Endodermal cell (in vitro differentiated cells): ENCODE results near the gene NTRK3. TPM values are rescaled to one million over a fixed set of nuclear protein-coding genes. Genes with fewer than 3 reads are reported as not detected.

Experiments
- DNase-seq: peaks from one replicate; pipeline ENCODE4 v3.0.0-alpha.2; 2017
- H3K27ac ChIP-seq: 2 replicates; pipeline ENCODE4 v1.5.1; 2013; ENCODE audit warnings: mild to moderate bottlenecking, low read depth, low read length, moderate library complexity
- H3K27me3 ChIP-seq: 2 replicates; pipeline ENCODE4 v1.6.1; 2013; ENCODE audit warnings: mild to moderate bottlenecking, low read length, moderate library complexity; ENCODE audit not compliant: insufficient read depth, control insufficient read depth, poor library complexity, severe bottlenecking
- H3K36me3 ChIP-seq: 2 replicates; pipeline ENCODE4 v1.7.0; 2013; ENCODE audit warnings: mild to moderate bottlenecking, low read length, moderate library complexity; ENCODE audit not compliant: control insufficient read depth, insufficient read depth
- H3K4me1 ChIP-seq: one replicate; pipeline ENCODE4 v1.7.0; 2013; ENCODE audit warnings: low read length; ENCODE audit not compliant: control insufficient read depth, insufficient read depth
- H3K4me3 ChIP-seq: 2 replicates; pipeline ENCODE4 v1.5.1; 2013; ENCODE audit warnings: mild to moderate bottlenecking, low read length, moderate library complexity
- H3K9ac ChIP-seq: 2 replicates; pipeline ENCODE4 v1.6.1; 2013; ENCODE audit warnings: mild to moderate bottlenecking, low read length, moderate library complexity; ENCODE audit not compliant: poor library complexity, severe bottlenecking; ENCODE audit errors: extremely low read depth
- H3K9me3 ChIP-seq: 2 replicates; pipeline ENCODE4 v1.6.1; 2013; ENCODE audit warnings: mild to moderate bottlenecking, low read length, moderate library complexity; ENCODE audit not compliant: control insufficient read depth
- H3K27ac Mint-ChIP-seq: 2 replicates; pipeline ENCODE4 v1.8.0; 2020; ENCODE audit warnings: mixed read lengths
- H3K27me3 Mint-ChIP-seq: 2 replicates; pipeline ENCODE4 v1.8.0; 2021; ENCODE audit warnings: mild to moderate bottlenecking, mixed read lengths; ENCODE audit not compliant: insufficient read depth
- H3K36me3 Mint-ChIP-seq: 2 replicates; pipeline ENCODE4 v1.8.0; 2020; ENCODE audit warnings: low read depth, mixed read lengths
- H3K4me1 Mint-ChIP-seq: 2 replicates; pipeline ENCODE4 v1.8.0; 2020; ENCODE audit warnings: mixed read lengths
- H3K4me3 Mint-ChIP-seq: 2 replicates; pipeline ENCODE4 v1.8.0; 2020; ENCODE audit warnings: mild to moderate bottlenecking, moderate library complexity, mixed read lengths
- H3K9me3 Mint-ChIP-seq: 2 replicates; pipeline ENCODE4 v1.8.0; 2020; ENCODE audit warnings: mild to moderate bottlenecking, mixed read lengths
- WGBS, 2 experiments: methylation state at CpG; one replicate each; pipeline versions ENCODE4 v1.1.5 to v1.1.7; 2013; ENCODE audit warnings: missing lambda C conversion rate in 2 of 2, mixed read lengths in 1 of 2; ENCODE audit not compliant: insufficient coverage in 1 of 2, insufficient read length in 1 of 2; 5-methylcytosine and 5-hydroxymethylcytosine counted together
- total RNA-seq, 2 donors: library from RNA; stranded (reverse); fragmentation: NEBNext Ultra II Directional in 1 of 2; extraction: Animal tissue kit (Norgen Biotek cat#: 25700) in 1 of 2; gene quantifications; 2 replicates in 1 of 2; 3 replicates in 1 of 2; pipeline ENCODE4 v1.2.1, GENCODE V29; 2021
- TF ChIP-seq, protein P1 (sequence below): fragments of 200-600 bp; sonication (generic); conservative IDR thresholded peaks from 2 replicates; pipeline ENCODE4 v1.5.0; 2021; ENCODE audit warnings: antibody characterized with exemption, mild to moderate bottlenecking

The NTRK3 gene
- total RNA-seq, 2 donors from 2014 or later: 0.11 to 0.86 TPM

DNA sequence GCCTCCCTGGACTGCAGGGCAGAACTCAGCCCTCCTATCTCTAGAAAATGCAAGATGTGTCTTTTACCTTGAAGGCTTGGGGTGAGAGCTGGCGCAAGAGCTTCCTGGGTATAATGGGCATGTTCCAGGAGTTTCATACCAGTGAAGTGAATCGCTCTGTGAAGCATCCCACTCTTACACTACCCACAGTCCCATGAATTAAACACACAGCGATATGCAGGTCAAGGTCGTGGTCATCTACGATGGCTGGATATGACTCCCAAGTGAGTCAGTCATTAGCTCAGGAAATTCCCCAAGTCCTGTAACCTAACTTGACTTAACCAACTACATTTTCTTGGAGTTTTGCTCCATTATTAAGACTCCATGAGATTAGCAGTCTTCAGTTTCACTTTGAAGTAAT lies 439.7 kb downstream of the NTRK3 start:
- no peaks in the 10 kb centered on the region for H3K36me3 ChIP-seq
- peaks cover 72% of the 10 kb centered on the region for H3K27me3 Mint-ChIP-seq
- no peak overlapping the region for H3K4me3 ChIP-seq
- H3K4me1 ChIP-seq: no peaks in the 10 kb centered on the region
- no peaks in the 10 kb centered on the region for H3K36me3 Mint-ChIP-seq
- TF ChIP-seq, protein P1, sequence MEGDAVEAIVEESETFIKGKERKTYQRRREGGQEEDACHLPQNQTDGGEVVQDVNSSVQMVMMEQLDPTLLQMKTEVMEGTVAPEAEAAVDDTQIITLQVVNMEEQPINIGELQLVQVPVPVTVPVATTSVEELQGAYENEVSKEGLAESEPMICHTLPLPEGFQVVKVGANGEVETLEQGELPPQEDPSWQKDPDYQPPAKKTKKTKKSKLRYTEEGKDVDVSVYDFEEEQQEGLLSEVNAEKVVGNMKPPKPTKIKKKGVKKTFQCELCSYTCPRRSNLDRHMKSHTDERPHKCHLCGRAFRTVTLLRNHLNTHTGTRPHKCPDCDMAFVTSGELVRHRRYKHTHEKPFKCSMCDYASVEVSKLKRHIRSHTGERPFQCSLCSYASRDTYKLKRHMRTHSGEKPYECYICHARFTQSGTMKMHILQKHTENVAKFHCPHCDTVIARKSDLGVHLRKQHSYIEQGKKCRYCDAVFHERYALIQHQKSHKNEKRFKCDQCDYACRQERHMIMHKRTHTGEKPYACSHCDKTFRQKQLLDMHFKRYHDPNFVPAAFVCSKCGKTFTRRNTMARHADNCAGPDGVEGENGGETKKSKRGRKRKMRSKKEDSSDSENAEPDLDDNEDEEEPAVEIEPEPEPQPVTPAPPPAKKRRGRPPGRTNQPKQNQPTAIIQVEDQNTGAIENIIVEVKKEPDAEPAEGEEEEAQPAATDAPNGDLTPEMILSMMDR: no peak
- H3K4me3 Mint-ChIP-seq: no peak overlapping the region
- H3K9me3 Mint-ChIP-seq: no peaks in the 10 kb centered on the region
- no peak overlapping the region for H3K9ac ChIP-seq
- no peak overlapping the region for H3K27ac ChIP-seq
- peaks cover 74% of the 10 kb centered on the region for H3K27me3 ChIP-seq
- WGBS, 2 experiments: 85 to 89% methylated on average over 3 to 4 of the region's 5 CpGs
- no peak for DNase-seq
- no peaks in the 10 kb centered on the region for H3K4me1 Mint-ChIP-seq
- no peak overlapping the region for H3K27ac Mint-ChIP-seq
- H3K9me3 ChIP-seq: no peaks in the 10 kb centered on the region

DNA sequence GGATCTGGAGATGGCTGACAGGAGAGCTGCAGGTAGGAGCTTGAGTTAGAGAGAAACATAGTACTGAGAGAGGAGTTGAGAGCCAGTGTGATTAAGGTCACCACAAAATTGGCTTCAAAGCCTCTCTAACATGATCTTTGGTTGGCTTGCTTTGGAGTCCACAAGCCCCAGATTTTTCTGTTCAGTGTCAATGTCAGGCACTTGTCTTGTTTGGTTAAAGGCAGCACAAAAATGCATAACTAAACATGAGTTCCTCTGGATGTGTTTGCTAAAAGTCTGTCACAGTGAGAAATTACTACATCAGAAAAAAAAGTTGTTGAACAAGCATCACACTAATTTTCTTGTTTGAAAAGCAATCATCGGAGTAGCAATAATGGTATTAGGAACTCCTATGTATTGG lies 440.5 kb downstream of the NTRK3 start:
- WGBS, 2 experiments: 94 to 100% methylated on average over 1 of the region's 1 CpG
- no peaks in the 10 kb centered on the region for H3K4me1 Mint-ChIP-seq
- Histone ChIP-seq H3K27ac (no peak overlapping the region), H3K27me3 (peaks cover 66% of the 10 kb centered on the region), H3K4me1 (no peaks in the 10 kb centered on the region), H3K4me3 (no peak overlapping the region), H3K9me3 (no peaks in the 10 kb centered on the region), H3K36me3 (no peaks in the 10 kb centered on the region), H3K9ac (no peak overlapping the region)
- H3K36me3 Mint-ChIP-seq: no peaks in the 10 kb centered on the region
- DNase-seq: no peak
- TF ChIP-seq, protein P1: no peak
- H3K27ac Mint-ChIP-seq: no peak overlapping the region
- no peak overlapping the region for H3K4me3 Mint-ChIP-seq
- peaks cover 64% of the 10 kb centered on the region for H3K27me3 Mint-ChIP-seq
- H3K9me3 Mint-ChIP-seq: no peaks in the 10 kb centered on the region

Other genes starting within 250 kb of the NTRK3 start
- 10 to 100 TPM; 24.5 TPM for gene MRPL46, start 210.6 kb upstream of the NTRK3 start, total RNA-seq
- gene MRPS11, start 211.0 kb upstream of the NTRK3 start, total RNA-seq: 10 to 100 TPM; 44.8 to 49.0 TPM